Effector memory CD8-positive, alpha-beta T cell (primary cell): ENCODE measurements around the gene VPS37C.
A peak's percentile ranks its signal among the peaks of the same experiment; 100 is the strongest.
"Not testable (repeated sequence)": the region's sequence is repeated elsewhere in the genome, so short reads cannot be mapped to it uniquely, and the experiment has no call there.

Experiments used
- ATAC-seq: fragments of 150-1000 bp; cut with Tn5 transposase; replicated peaks from 2 replicates; pipeline ENCODE4 v1.10.0; 2021; ENCODE audit warnings: mild to moderate bottlenecking, moderate library complexity
- DNase-seq, 3 experiments: peaks; one replicate each; pipeline ENCODE4 v3.0.0; 2021
- H3K27ac Mint-ChIP-seq, 2 donors: one replicate each; pipeline ENCODE4 v1.8.0; 2022; ENCODE audit warnings: mild to moderate bottlenecking in 2 of 2, mixed read lengths in 2 of 2, moderate library complexity in 2 of 2
- H3K27me3 Mint-ChIP-seq, 2 donors: one replicate each; pipeline ENCODE4 v1.8.0; 2022; ENCODE audit warnings: mixed read lengths in 2 of 2
- H3K36me3 Mint-ChIP-seq: one replicate; pipeline ENCODE4 v1.8.0; 2022; ENCODE audit warnings: mild to moderate bottlenecking, moderate library complexity, mixed read lengths; ENCODE audit not compliant: insufficient read depth
- H3K4me1 Mint-ChIP-seq, 2 donors: one replicate each; pipeline ENCODE4 v1.8.0; 2022; ENCODE audit warnings: low read depth in 2 of 2, mixed read lengths in 2 of 2
- H3K4me3 Mint-ChIP-seq, 2 donors: one replicate each; pipeline ENCODE4 v1.8.0; 2022; ENCODE audit warnings: mild to moderate bottlenecking in 2 of 2, mixed read lengths in 2 of 2, moderate library complexity in 2 of 2
- H3K9me3 Mint-ChIP-seq, 2 donors: one replicate each; pipeline ENCODE4 v1.8.0; 2022; ENCODE audit warnings: mixed read lengths in 2 of 2

VPS37C gene

GRCh38 chr11:61110255-61111049 lies 50.8 kb downstream of the VPS37C start:
- H3K27me3 Mint-ChIP-seq: no peaks in the 10 kb centered on the region
- DNase-seq: peak in 1 of 3 experiments; percentile 43
- H3K4me1 Mint-ChIP-seq: peaks cover 43 to 72% of the 10 kb centered on the region in 2 donors
- no peaks in the 10 kb centered on the region for H3K9me3 Mint-ChIP-seq
- H3K27ac Mint-ChIP-seq: peak overlapping the region; percentile 88 to 97
- ATAC-seq: peak; percentile 71
- H3K4me3 Mint-ChIP-seq: peak overlapping the region; percentile 4 to 88
- H3K36me3 Mint-ChIP-seq: peaks cover 43% of the 10 kb centered on the region

GRCh38 chr11:61109671-61110070 lies 51.6 kb downstream of the VPS37C start:
- DNase-seq: no peak
- Mint-ChIP-seq H3K36me3 (peaks cover 38% of the 10 kb centered on the region), H3K4me1 (peaks cover 37 to 66% of the 10 kb centered on the region in 2 donors), H3K9me3 (no peaks in the 10 kb centered on the region), H3K27ac (peak overlapping the region; percentile 88 to 97), H3K27me3 (no peaks in the 10 kb centered on the region), H3K4me3 (peak overlapping the region; percentile 33 to 88)
- ATAC-seq: no peak

- H3K4me1 Mint-ChIP-seq: peaks cover 34 to 64% of the 10 kb centered on the region in 2 donors
- peak overlapping the region; percentile 33 to 88 for H3K4me3 Mint-ChIP-seq
- H3K27ac Mint-ChIP-seq: peak overlapping the region; percentile 88 to 97
- H3K9me3 Mint-ChIP-seq: no peaks in the 10 kb centered on the region
- peaks cover 39% of the 10 kb centered on the region for H3K36me3 Mint-ChIP-seq
- ATAC-seq (no peak), DNase-seq (no peak)
- no peaks in the 10 kb centered on the region for H3K27me3 Mint-ChIP-seq
Observed at GRCh38 chr11:61108847-61109585, 52.2 kb downstream of the VPS37C start.

- Mint-ChIP-seq H3K4me1 (peaks cover 42 to 64% of the 10 kb centered on the region in 2 donors), H3K27me3 (no peaks in the 10 kb centered on the region), H3K9me3 (no peaks in the 10 kb centered on the region), H3K27ac (no peak overlapping the region), H3K36me3 (peaks cover 33% of the 10 kb centered on the region), H3K4me3 (peak overlapping the region in 1 of 2 donors; percentile 76)
- DNase-seq: no peak
- no peak for ATAC-seq
Observed at GRCh38 chr11:61107888-61108287, 53.3 kb downstream of the VPS37C start.

- no peaks in the 10 kb centered on the region for H3K27me3 Mint-ChIP-seq
- H3K27ac Mint-ChIP-seq: no peak overlapping the region
- peaks cover 45 to 55% of the 10 kb centered on the region in 2 donors for H3K4me1 Mint-ChIP-seq
- DNase-seq (no peak), ATAC-seq (no peak)
- H3K9me3 Mint-ChIP-seq: no peaks in the 10 kb centered on the region
- H3K36me3 Mint-ChIP-seq: peaks cover 28% of the 10 kb centered on the region
- peak overlapping the region; percentile 4 to 76 for H3K4me3 Mint-ChIP-seq
Observed at GRCh38 chr11:61106894-61107470, 54.2 kb downstream of the VPS37C start.

- no peaks in the 10 kb centered on the region for H3K27me3 Mint-ChIP-seq
- peaks cover 24% of the 10 kb centered on the region for H3K36me3 Mint-ChIP-seq
- DNase-seq: no peak
- no peak for ATAC-seq
- H3K4me3 Mint-ChIP-seq: peak overlapping the region; percentile 9 to 76
- no peak overlapping the region for H3K27ac Mint-ChIP-seq
- no peaks in the 10 kb centered on the region for H3K9me3 Mint-ChIP-seq
- peaks cover 39 to 48% of the 10 kb centered on the region in 2 donors for H3K4me1 Mint-ChIP-seq
Observed at GRCh38 chr11:61106296-61106695, 54.9 kb downstream of the VPS37C start.

- Mint-ChIP-seq H3K9me3 (no peaks in the 10 kb centered on the region), H3K27me3 (no peaks in the 10 kb centered on the region), H3K4me1 (peaks cover 30 to 36% of the 10 kb centered on the region in 2 donors), H3K4me3 (no peak overlapping the region), H3K36me3 (peaks cover 23% of the 10 kb centered on the region), H3K27ac (peak overlapping the region in 1 of 2 donors; percentile 11)
- no peak for ATAC-seq
- DNase-seq: no peak
Observed at GRCh38 chr11:61104963-61105362, 56.3 kb downstream of the VPS37C start.

GRCh38 chr11:61103851-61104423 lies 57.3 kb downstream of the VPS37C start:
- Mint-ChIP-seq H3K9me3 (no peaks in the 10 kb centered on the region), H3K4me3 (no peak overlapping the region), H3K27ac (no peak overlapping the region), H3K36me3 (peaks cover 18% of the 10 kb centered on the region), H3K4me1 (peaks cover 23 to 29% of the 10 kb centered on the region in 2 donors), H3K27me3 (no peaks in the 10 kb centered on the region)
- ATAC-seq (no peak), DNase-seq (no peak)

- no peaks in the 10 kb centered on the region for H3K27me3 Mint-ChIP-seq
- no peak overlapping the region for H3K4me3 Mint-ChIP-seq
- H3K36me3 Mint-ChIP-seq: peaks cover 13% of the 10 kb centered on the region
- DNase-seq (peak in 2 of 3 experiments; percentile 16 to 45), ATAC-seq (peak; percentile 23)
- no peak overlapping the region for H3K27ac Mint-ChIP-seq
- no peaks in the 10 kb centered on the region for H3K9me3 Mint-ChIP-seq
- H3K4me1 Mint-ChIP-seq: peaks cover 23 to 29% of the 10 kb centered on the region in 2 donors
Observed at GRCh38 chr11:61102667-61103571, 58.3 kb downstream of the VPS37C start.

GRCh38 chr11:61098778-61099177 lies 62.4 kb downstream of the VPS37C start:
- H3K4me1 Mint-ChIP-seq: peaks cover 20 to 21% of the 10 kb centered on the region in 2 donors
- peaks cover 2% of the 10 kb centered on the region for H3K36me3 Mint-ChIP-seq
- H3K9me3 Mint-ChIP-seq: no peaks in the 10 kb centered on the region
- ATAC-seq (no peak), DNase-seq (no peak)
- H3K4me3 Mint-ChIP-seq: no peak overlapping the region
- no peak overlapping the region for H3K27ac Mint-ChIP-seq
- peaks cover 0 to 10% of the 10 kb centered on the region in 2 donors for H3K27me3 Mint-ChIP-seq

GRCh38 chr11:61098261-61098660 lies 63.0 kb downstream of the VPS37C start:
- H3K4me3 Mint-ChIP-seq, H3K36me3 Mint-ChIP-seq, H3K9me3 Mint-ChIP-seq, H3K27ac Mint-ChIP-seq, ATAC-seq, DNase-seq: not testable (repeated sequence)
- H3K27me3 Mint-ChIP-seq: peaks cover 0 to 10% of the 10 kb centered on the region in 2 donors
- H3K4me1 Mint-ChIP-seq: peaks cover 15% of the 10 kb centered on the region in 2 donors

- DNase-seq (no peak), ATAC-seq (no peak)
- Mint-ChIP-seq H3K9me3 (no peaks in the 10 kb centered on the region), H3K27ac (no peak overlapping the region), H3K4me3 (no peak overlapping the region), H3K27me3 (peaks cover 0 to 10% of the 10 kb centered on the region in 2 donors), H3K4me1 (peaks cover 18 to 19% of the 10 kb centered on the region in 2 donors), H3K36me3 (no peaks in the 10 kb centered on the region)
Observed at GRCh38 chr11:61095021-61095420, 66.2 kb downstream of the VPS37C start.
